HG03354 (cell line): ENCODE measurements around the gene MRPL36.
"Not testable (repeated sequence)": the region's sequence is repeated elsewhere in the genome, so short reads cannot be mapped to it uniquely, and the experiment has no call there.

Experiments
- ATAC-seq: cut with Tn5 transposase; IDR thresholded peaks from one replicate; pipeline ENCODE4 v1.9.1; 2021; ENCODE audit warnings: mild to moderate bottlenecking; ENCODE audit not compliant: unreplicated experiment, poor library complexity, severe bottlenecking

Gene MRPL36

GRCh38 chr5:1799602-1800471 lies at the start of gene MRPL36:
Gene MRPL36 (minus strand): TSS chr5:1799837. CDS start chr5:1798935, 902 bp downstream.
- ATAC-seq, result peak; percentile 48

- no peak for ATAC-seq
These were observed 48.0 kb upstream of the MRPL36 start for GRCh38 chr5:1847611-1848010.

- ATAC-seq, result no peak
These were observed 47.4 kb upstream of the MRPL36 start for GRCh38 chr5:1847056-1847455.

GRCh38 chr5:1846583-1846982 lies 46.9 kb upstream of the MRPL36 start:
- no peak for ATAC-seq

GRCh38 chr5:1845696-1846095 lies 46.1 kb upstream of the MRPL36 start:
- ATAC-seq, result no peak

- no peak for ATAC-seq
These were observed 45.2 kb upstream of the MRPL36 start for GRCh38 chr5:1844708-1845436.

GRCh38 chr5:1843761-1844160 lies 44.1 kb upstream of the MRPL36 start:
- not testable (repeated sequence) for ATAC-seq

GRCh38 chr5:1842004-1842819 lies 42.6 kb upstream of the MRPL36 start:
- no peak for ATAC-seq

GRCh38 chr5:1840741-1841521 lies 41.3 kb upstream of the MRPL36 start:
- no peak for ATAC-seq

- ATAC-seq, result no peak
These were observed 40.5 kb upstream of the MRPL36 start for GRCh38 chr5:1840071-1840547.

GRCh38 chr5:1838013-1838412 lies 38.4 kb upstream of the MRPL36 start:
- ATAC-seq, result no peak

GRCh38 chr5:1836891-1837880 lies 37.5 kb upstream of the MRPL36 start:
- no peak for ATAC-seq

- no peak for ATAC-seq
These were observed 36.7 kb upstream of the MRPL36 start for GRCh38 chr5:1836176-1836890.

GRCh38 chr5:1835431-1835830 lies 35.8 kb upstream of the MRPL36 start:
- ATAC-seq, result no peak

- ATAC-seq, result no peak
These were observed 35.2 kb upstream of the MRPL36 start for GRCh38 chr5:1834721-1835429.

GRCh38 chr5:1834022-1834551 lies 34.5 kb upstream of the MRPL36 start:
- ATAC-seq, result no peak
